Astrocyte (in vitro differentiated cells and primary cell): ENCODE results near the gene NUP54.

Experiments used
- CTCF ChIP-seq: IDR thresholded peaks from 2 replicates; pipeline ENCODE4 v1.5.1; 2011; ENCODE audit warnings: low read depth, mild to moderate bottlenecking, inconsistent platforms, low read length, moderate library complexity; ENCODE audit not compliant: insufficient read depth
- EZH2 ChIP-seq: IDR thresholded peaks from 2 replicates; pipeline ENCODE4 v1.6.1; 2012; ENCODE audit warnings: mild to moderate bottlenecking, low read length, inconsistent platforms; ENCODE audit not compliant: insufficient read depth

- TF ChIP-seq CTCF (no peak), EZH2 (no peak)
Observed at GRCh38 chr4:76078033-76078613, 70.1 kb downstream of the NUP54 start.
